ENCODE results near the gene ACTN2. TPM values are rescaled to one million over a fixed set of nuclear protein-coding genes. Genes with fewer than 3 reads are reported as not detected.
A peak's percentile ranks its signal among the peaks of the same experiment; 100 is the strongest.

Gene ACTN2
- total and polyA plus RNA-seq, 2 experiments from 2014 or later, result 0.17 to 0.57 TPM

DNA sequence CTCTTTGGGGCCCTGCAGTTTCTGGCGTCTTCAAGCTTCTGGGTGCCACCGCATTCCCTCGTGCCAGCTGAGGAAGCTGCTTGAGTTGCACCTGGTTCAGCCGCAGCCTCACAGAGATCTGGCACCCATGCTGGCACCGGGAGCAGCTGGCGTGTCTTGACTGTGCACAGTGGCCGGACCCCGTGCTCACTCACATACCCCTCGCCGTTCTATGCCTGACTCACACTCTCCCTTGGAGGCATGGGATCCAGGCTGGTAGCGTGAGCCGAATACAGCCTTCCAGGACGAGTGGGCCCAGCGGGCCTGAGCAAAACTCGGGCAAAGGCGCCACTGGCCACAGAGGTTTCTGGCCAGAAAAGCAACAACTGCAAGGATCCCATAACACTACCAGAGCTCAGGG, 100.2 kb downstream of the ACTN2 start:
- H3K4me3 ChIP-seq, result no peak overlapping the region
- H2AFZ ChIP-seq, result no peak overlapping the region
- H3K4me1 ChIP-seq (ENCODE audit: insufficient read depth), result no peaks in the 10 kb centered on the region
- no peaks in the 10 kb centered on the region for H3K79me2 ChIP-seq
- no peaks in the 10 kb centered on the region for H3K27me3 ChIP-seq
- 96% methylated on average over 16 of the region's 16 CpGs for WGBS (ENCODE audit: low lambda C conversion rate, missing lambda C conversion rate)
- no peaks in the 10 kb centered on the region for H4K20me1 ChIP-seq (ENCODE audit: insufficient read depth, poor library complexity, severe bottlenecking)
- H3K4me2 ChIP-seq, result no peak overlapping the region
- no peak overlapping the region for H3K27ac ChIP-seq
- H3K9me3 ChIP-seq (ENCODE audit: low read depth), result no peaks in the 10 kb centered on the region
- no peak for TF ChIP-seq EZH2phosphoT487 (IDR thresholded peaks at IDR 0.05; ENCODE audit: low read depth, severe bottlenecking, unreplicated experiment)
- TF ChIP-seq, protein P1, sequence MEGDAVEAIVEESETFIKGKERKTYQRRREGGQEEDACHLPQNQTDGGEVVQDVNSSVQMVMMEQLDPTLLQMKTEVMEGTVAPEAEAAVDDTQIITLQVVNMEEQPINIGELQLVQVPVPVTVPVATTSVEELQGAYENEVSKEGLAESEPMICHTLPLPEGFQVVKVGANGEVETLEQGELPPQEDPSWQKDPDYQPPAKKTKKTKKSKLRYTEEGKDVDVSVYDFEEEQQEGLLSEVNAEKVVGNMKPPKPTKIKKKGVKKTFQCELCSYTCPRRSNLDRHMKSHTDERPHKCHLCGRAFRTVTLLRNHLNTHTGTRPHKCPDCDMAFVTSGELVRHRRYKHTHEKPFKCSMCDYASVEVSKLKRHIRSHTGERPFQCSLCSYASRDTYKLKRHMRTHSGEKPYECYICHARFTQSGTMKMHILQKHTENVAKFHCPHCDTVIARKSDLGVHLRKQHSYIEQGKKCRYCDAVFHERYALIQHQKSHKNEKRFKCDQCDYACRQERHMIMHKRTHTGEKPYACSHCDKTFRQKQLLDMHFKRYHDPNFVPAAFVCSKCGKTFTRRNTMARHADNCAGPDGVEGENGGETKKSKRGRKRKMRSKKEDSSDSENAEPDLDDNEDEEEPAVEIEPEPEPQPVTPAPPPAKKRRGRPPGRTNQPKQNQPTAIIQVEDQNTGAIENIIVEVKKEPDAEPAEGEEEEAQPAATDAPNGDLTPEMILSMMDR (IDR thresholded peaks at IDR 0.05; ENCODE audit: poor library complexity), result no peak
- no peak for TF ChIP-seq EZH2 (IDR thresholded peaks at IDR 0.05; ENCODE audit: borderline replicate concordance)
- H3K9me2 ChIP-seq (replicated peaks; ENCODE audit: insufficient read depth), result no peaks in the 10 kb centered on the region
- no peaks in the 10 kb centered on the region for H3K36me3 ChIP-seq (replicated peaks; ENCODE audit: insufficient read depth, low read depth)
- DNase-seq (ENCODE audit: low spot score), result no peak

DNA sequence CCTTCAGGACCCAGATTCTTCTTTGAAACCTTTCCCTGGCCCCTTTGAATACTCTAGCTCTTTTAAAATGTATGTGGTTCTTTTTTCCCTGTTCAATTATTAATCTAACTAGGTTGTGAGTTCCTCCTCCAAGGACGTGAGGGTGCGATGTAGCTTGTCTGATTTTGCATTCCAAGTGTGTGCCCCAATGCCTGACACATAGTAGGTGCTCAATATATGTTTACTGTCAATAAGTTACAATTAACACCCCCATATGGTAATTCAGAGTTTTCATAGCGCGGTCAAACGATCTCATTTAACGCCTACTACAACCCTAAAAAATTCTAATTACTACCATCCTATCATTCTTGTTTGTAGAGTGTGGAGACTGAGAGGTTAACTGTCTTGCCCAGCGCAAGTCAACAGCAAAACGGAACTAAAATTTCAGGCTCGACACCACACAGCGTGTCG, 108.3 kb downstream of the ACTN2 start:
- peaks cover 34% of the 10 kb centered on the region for H3K79me2 ChIP-seq
- H3K27ac ChIP-seq, result peak overlapping the region; percentile 64
- H3K27me3 ChIP-seq, result no peaks in the 10 kb centered on the region
- no peaks in the 10 kb centered on the region for H3K9me2 ChIP-seq (replicated peaks; ENCODE audit: insufficient read depth)
- H3K9me3 ChIP-seq (ENCODE audit: low read depth), result no peaks in the 10 kb centered on the region
- DNase-seq (ENCODE audit: low spot score), result no peak
- no peaks in the 10 kb centered on the region for H4K20me1 ChIP-seq (ENCODE audit: insufficient read depth, poor library complexity, severe bottlenecking)
- H3K4me1 ChIP-seq (ENCODE audit: insufficient read depth), result no peaks in the 10 kb centered on the region
- peak overlapping the region; percentile 30 for H3K4me3 ChIP-seq
- H2AFZ ChIP-seq, result peak overlapping the region; percentile 90
- no peaks in the 10 kb centered on the region for H3K36me3 ChIP-seq (replicated peaks; ENCODE audit: insufficient read depth, low read depth)
- TF ChIP-seq EZH2 (IDR thresholded peaks at IDR 0.05; ENCODE audit: borderline replicate concordance) (no peak), EZH2phosphoT487 (IDR thresholded peaks at IDR 0.05; ENCODE audit: low read depth, severe bottlenecking, unreplicated experiment) (no peak)
- TF ChIP-seq, protein P1 (IDR thresholded peaks at IDR 0.05; ENCODE audit: poor library complexity), result no peak
- 11% methylated on average over 11 of the region's 11 CpGs for WGBS (ENCODE audit: low lambda C conversion rate, missing lambda C conversion rate)
- H3K4me2 ChIP-seq, result peak overlapping the region; percentile 74

- peaks cover 39% of the 10 kb centered on the region for H3K79me2 ChIP-seq
- TF ChIP-seq, protein P1 (IDR thresholded peaks at IDR 0.05; ENCODE audit: poor library complexity), result no peak
- TF ChIP-seq EZH2phosphoT487 (IDR thresholded peaks at IDR 0.05; ENCODE audit: low read depth, severe bottlenecking, unreplicated experiment) (no peak), EZH2 (IDR thresholded peaks at IDR 0.05; ENCODE audit: borderline replicate concordance) (no peak)
Observed at GRCh38 chr1:236795035-236795756, 108.9 kb downstream of the ACTN2 start, which contains the start of gene MTR. MTR (plus strand) TSS chr1:236795292; CDS start chr1:236795704, 412 bp downstream.

More at GRCh38 chr1:236795035-236795756, 108.9 kb downstream of the ACTN2 start, which contains the start of gene MTR:
- Histone ChIP-seq H2AFZ (peak within 1 kb of the TSS; percentile 90), H3K27ac (peak within 1 kb of the TSS; percentile 85), H3K9me2 (replicated peaks; ENCODE audit: insufficient read depth) (no peaks in the 10 kb centered on the region), H3K4me2 (peak within 1 kb of the TSS; percentile 74), H3K9me3 (ENCODE audit: low read depth) (no peaks in the 10 kb centered on the region), H3K4me1 (ENCODE audit: insufficient read depth) (no peaks in the 10 kb centered on the region), H4K20me1 (ENCODE audit: insufficient read depth, poor library complexity, severe bottlenecking) (no peaks in the 10 kb centered on the region), H3K36me3 (replicated peaks; ENCODE audit: insufficient read depth, low read depth) (no peaks in the 10 kb centered on the region), H3K4me3 (peak within 1 kb of the TSS; percentile 47), H3K27me3 (no peaks in the 10 kb centered on the region)
- DNase-seq (ENCODE audit: low spot score), result peak; percentile 98
- under 1% methylated on average over 58 of the region's 67 CpGs for WGBS (ENCODE audit: low lambda C conversion rate, missing lambda C conversion rate)

Data from hepatocyte (in vitro differentiated cells).